GM23338 (cell line): ENCODE data around the gene SEMA4C. TPM values are rescaled to one million over a fixed set of nuclear protein-coding genes. Genes with fewer than 3 reads are reported as not detected.

Experiments used
- ATAC-seq: fragments of 200-7000 bp; cut with Tn5 transposase; 3 replicates; pipeline ENCODE4 v1.9.1; 2020
- DNase-seq: peaks from one replicate; pipeline ENCODE4 v3.0.0-alpha.2; 2015; ENCODE audit warnings: low spot score
- H2AFZ ChIP-seq: fragments of 200-600 bp; sonication (generic); 2 replicates; pipeline ENCODE4 v1.8.0; 2016; ENCODE audit warnings: antibody characterized with exemption, mild to moderate bottlenecking, moderate library complexity
- H3F3A ChIP-seq: fragments of 200-600 bp; sonication (generic); replicated peaks from 2 replicates; pipeline ENCODE4 v1.8.0; 2017; ENCODE audit warnings: antibody characterized with exemption, mixed run types, low read depth
- H3K27ac ChIP-seq: fragments of 200-600 bp; sonication (generic); 2 replicates; pipeline ENCODE4 v1.6.1; 2016; ENCODE audit warnings: low read depth
- H3K27me3 ChIP-seq: fragments of 200-600 bp; sonication (generic); 2 replicates; pipeline ENCODE4 v1.8.0; 2016; ENCODE audit warnings: mild to moderate bottlenecking, mixed run types, moderate library complexity; ENCODE audit not compliant: insufficient read depth
- H3K36me3 ChIP-seq: fragments of 200-600 bp; sonication (generic); 2 replicates; pipeline ENCODE4 v1.8.0; 2016; ENCODE audit warnings: mild to moderate bottlenecking; ENCODE audit not compliant: insufficient read depth
- H3K4me1 ChIP-seq: fragments of 200-600 bp; sonication (generic); 2 replicates; pipeline ENCODE4 v1.8.0; 2016; ENCODE audit warnings: mild to moderate bottlenecking, moderate library complexity; ENCODE audit not compliant: insufficient read depth
- H3K4me2 ChIP-seq: fragments of 200-600 bp; sonication (generic); 2 replicates; pipeline ENCODE4 v1.7.1; 2017; ENCODE audit warnings: mixed run types
- H3K4me3 ChIP-seq: fragments of 200-600 bp; sonication (generic); 2 replicates; pipeline ENCODE4 v1.6.1; 2016; ENCODE audit warnings: mixed run types
- H3K79me2 ChIP-seq: fragments of 200-600 bp; sonication (generic); replicated peaks from 2 replicates; pipeline ENCODE4 v1.8.0; 2017; ENCODE audit warnings: mild to moderate bottlenecking; ENCODE audit not compliant: insufficient read depth
- H3K9me2 ChIP-seq: fragments of 200-600 bp; sonication (generic); 2 replicates; pipeline ENCODE4 v1.8.0; 2017; ENCODE audit not compliant: insufficient read depth
- H4K20me1 ChIP-seq: fragments of 200-600 bp; sonication (generic); replicated peaks from 2 replicates; pipeline ENCODE4 v1.8.0; 2017; ENCODE audit warnings: mild to moderate bottlenecking; ENCODE audit not compliant: insufficient read depth
- H3K27ac Mint-ChIP-seq: 2 replicates; pipeline ENCODE4 v1.8.0; 2020; ENCODE audit warnings: inconsistent platforms, mild to moderate bottlenecking, moderate library complexity, mixed read lengths
- H3K27me3 Mint-ChIP-seq: 3 replicates; pipeline ENCODE4 v1.8.0; 2022; ENCODE audit warnings: low read depth, mild to moderate bottlenecking, moderate library complexity, mixed read lengths, inconsistent platforms; ENCODE audit not compliant: insufficient read depth, poor library complexity
- H3K36me3 Mint-ChIP-seq: 3 replicates; pipeline ENCODE4 v1.8.0; 2021; ENCODE audit warnings: low read depth, mild to moderate bottlenecking, inconsistent platforms, moderate library complexity, mixed read lengths
- H3K4me1 Mint-ChIP-seq: 3 replicates; pipeline ENCODE4 v1.8.0; 2020; ENCODE audit warnings: mild to moderate bottlenecking, inconsistent platforms, mixed read lengths
- H3K4me3 Mint-ChIP-seq: 3 replicates; pipeline ENCODE4 v1.8.0; 2021; ENCODE audit warnings: moderate library complexity, mild to moderate bottlenecking, inconsistent platforms, mixed read lengths
- H3K9me3 Mint-ChIP-seq: 3 replicates; pipeline ENCODE4 v1.8.0; 2020; ENCODE audit warnings: moderate library complexity, mild to moderate bottlenecking, inconsistent platforms, mixed read lengths
- CREB1 ChIP-seq: fragments of 250-450 bp; sonication (Bioruptor Pico); IDR thresholded peaks from 2 replicates; pipeline ENCODE4 v1.5.0; 2020; ENCODE audit warnings: low read depth, mild to moderate bottlenecking, moderate library complexity
- EZH2 ChIP-seq: fragments of 200-600 bp; sonication (generic); IDR thresholded peaks from one replicate; pipeline ENCODE4 v1.8.0; 2017; ENCODE audit warnings: antibody characterized with exemption, mild to moderate bottlenecking, low read depth; ENCODE audit not compliant: unreplicated experiment
- EZH2phosphoT487 ChIP-seq: fragments of 200-600 bp; sonication (generic); IDR thresholded peaks from one replicate; pipeline ENCODE4 v1.8.1; 2018; ENCODE audit warnings: antibody characterized with exemption; ENCODE audit not compliant: unreplicated experiment
- NANOG ChIP-seq: IDR thresholded peaks from 2 replicates; pipeline ENCODE4 v1.6.1; 2016; ENCODE audit warnings: antibody characterized with exemption, borderline replicate concordance
- POLR2AphosphoS5 ChIP-seq: IDR thresholded peaks from 2 replicates; pipeline ENCODE4 v1.6.1; 2016; ENCODE audit warnings: antibody characterized with exemption, low read depth
- STAT1 ChIP-seq: IDR thresholded peaks from one replicate; pipeline ENCODE4 v1.6.1; 2016; ENCODE audit warnings: antibody characterized with exemption; ENCODE audit not compliant: unreplicated experiment
- ZNF114 ChIP-seq: fragments of 250-450 bp; sonication (Bioruptor Pico); IDR thresholded peaks from 2 replicates; pipeline ENCODE4 v1.5.0; 2020; ENCODE audit warnings: mild to moderate bottlenecking, moderate library complexity
- ZNF331 ChIP-seq: fragments of 250-450 bp; sonication (Bioruptor Pico); IDR thresholded peaks from 2 replicates; pipeline ENCODE4 v1.5.0; 2020; ENCODE audit warnings: low read depth, mild to moderate bottlenecking, moderate library complexity
- polyA plus RNA-seq: library from polyadenylated mRNA; unstranded; fragments of >200 nt; fragmentation: Nextera tagmentation; extraction: Ambion mirVana; gene quantifications from 2 replicates; pipeline ENCODE4 v1.2.1, GENCODE V29; 2016
- total RNA-seq: library from RNA; depleted of rRNA; stranded (reverse); fragments of >200 nt; shearing (Covaris generic); gene quantifications from 2 replicates; pipeline ENCODE4 v1.2.3, GENCODE V29; 2014
- TF ChIP-seq, protein P1 (sequence below): IDR thresholded peaks from 2 replicates; pipeline ENCODE4 v1.6.1; 2016; ENCODE audit warnings: antibody characterized with exemption
- TF ChIP-seq, protein P2 (sequence below): IDR thresholded peaks from one replicate; pipeline ENCODE4 v1.6.1; 2018; ENCODE audit warnings: antibody characterized with exemption; ENCODE audit not compliant: unreplicated experiment
- TF ChIP-seq, protein P3 (sequence below), 2 experiments: fragments of 200-600 bp in 1 of 2; sonication (generic) in 1 of 2; conservative IDR thresholded peaks; 2 replicates each; pipeline versions ENCODE4 v1.5.1 to v1.6.1; 2016 to 2017; ENCODE audit warnings: antibody characterized with exemption in 2 of 2, low read depth in 2 of 2, mild to moderate bottlenecking in 2 of 2, moderate library complexity in 1 of 2

Gene SEMA4C
- total and polyA plus RNA-seq, 2 experiments from 2014 or later = 16.8 to 80.7 TPM

DNA sequence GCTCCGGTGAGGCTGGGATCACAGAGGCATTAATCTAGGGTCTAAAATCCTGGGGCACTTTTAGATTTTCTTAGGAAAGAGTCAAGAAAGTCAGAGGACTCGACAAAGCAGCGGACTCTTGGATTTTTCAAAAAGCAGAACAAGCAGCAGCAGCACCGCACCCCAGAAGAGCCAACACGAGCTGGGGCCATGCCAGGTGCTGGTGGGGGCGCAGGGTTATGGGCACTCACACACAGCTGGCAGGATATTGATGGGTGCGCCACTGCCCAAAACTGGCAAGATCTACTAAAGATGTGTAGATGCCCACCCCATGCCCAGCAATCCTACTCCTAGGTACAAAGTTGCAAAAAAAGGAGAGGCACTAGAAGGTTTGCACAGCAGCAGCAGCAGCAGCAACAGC is 33.9 kb upstream of the SEMA4C start:
- Mint-ChIP-seq H3K36me3 (no peaks in the 10 kb centered on the region), H3K4me3 (no peak overlapping the region), H3K27ac (no peak overlapping the region), H3K9me3 (no peaks in the 10 kb centered on the region), H3K27me3 (peaks cover 16% of the 10 kb centered on the region), H3K4me1 (peaks cover 17% of the 10 kb centered on the region)
- H3K9me2 ChIP-seq = no peaks in the 10 kb centered on the region
- H3K4me1 ChIP-seq = peaks cover 12% of the 10 kb centered on the region
- H3K27me3 ChIP-seq = no peaks in the 10 kb centered on the region
- ATAC-seq (no peak), DNase-seq (no peak)
- no peak overlapping the region for H3K4me3 ChIP-seq
- no peaks in the 10 kb centered on the region for H4K20me1 ChIP-seq
- H3K27ac ChIP-seq = no peak overlapping the region
- no peaks in the 10 kb centered on the region for H3K36me3 ChIP-seq
- no peaks in the 10 kb centered on the region for H3K79me2 ChIP-seq
- TF ChIP-seq, protein P1, sequence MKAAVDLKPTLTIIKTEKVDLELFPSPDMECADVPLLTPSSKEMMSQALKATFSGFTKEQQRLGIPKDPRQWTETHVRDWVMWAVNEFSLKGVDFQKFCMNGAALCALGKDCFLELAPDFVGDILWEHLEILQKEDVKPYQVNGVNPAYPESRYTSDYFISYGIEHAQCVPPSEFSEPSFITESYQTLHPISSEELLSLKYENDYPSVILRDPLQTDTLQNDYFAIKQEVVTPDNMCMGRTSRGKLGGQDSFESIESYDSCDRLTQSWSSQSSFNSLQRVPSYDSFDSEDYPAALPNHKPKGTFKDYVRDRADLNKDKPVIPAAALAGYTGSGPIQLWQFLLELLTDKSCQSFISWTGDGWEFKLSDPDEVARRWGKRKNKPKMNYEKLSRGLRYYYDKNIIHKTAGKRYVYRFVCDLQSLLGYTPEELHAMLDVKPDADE = no peak
- TF ChIP-seq ZNF114 (CRISPR knock-in tag) = no peak
- TF ChIP-seq EZH2phosphoT487 = no peak
- TF ChIP-seq STAT1 = no peak
- no peak for TF ChIP-seq EZH2
- TF ChIP-seq POLR2AphosphoS5 = no peak
- TF ChIP-seq, protein P2, sequence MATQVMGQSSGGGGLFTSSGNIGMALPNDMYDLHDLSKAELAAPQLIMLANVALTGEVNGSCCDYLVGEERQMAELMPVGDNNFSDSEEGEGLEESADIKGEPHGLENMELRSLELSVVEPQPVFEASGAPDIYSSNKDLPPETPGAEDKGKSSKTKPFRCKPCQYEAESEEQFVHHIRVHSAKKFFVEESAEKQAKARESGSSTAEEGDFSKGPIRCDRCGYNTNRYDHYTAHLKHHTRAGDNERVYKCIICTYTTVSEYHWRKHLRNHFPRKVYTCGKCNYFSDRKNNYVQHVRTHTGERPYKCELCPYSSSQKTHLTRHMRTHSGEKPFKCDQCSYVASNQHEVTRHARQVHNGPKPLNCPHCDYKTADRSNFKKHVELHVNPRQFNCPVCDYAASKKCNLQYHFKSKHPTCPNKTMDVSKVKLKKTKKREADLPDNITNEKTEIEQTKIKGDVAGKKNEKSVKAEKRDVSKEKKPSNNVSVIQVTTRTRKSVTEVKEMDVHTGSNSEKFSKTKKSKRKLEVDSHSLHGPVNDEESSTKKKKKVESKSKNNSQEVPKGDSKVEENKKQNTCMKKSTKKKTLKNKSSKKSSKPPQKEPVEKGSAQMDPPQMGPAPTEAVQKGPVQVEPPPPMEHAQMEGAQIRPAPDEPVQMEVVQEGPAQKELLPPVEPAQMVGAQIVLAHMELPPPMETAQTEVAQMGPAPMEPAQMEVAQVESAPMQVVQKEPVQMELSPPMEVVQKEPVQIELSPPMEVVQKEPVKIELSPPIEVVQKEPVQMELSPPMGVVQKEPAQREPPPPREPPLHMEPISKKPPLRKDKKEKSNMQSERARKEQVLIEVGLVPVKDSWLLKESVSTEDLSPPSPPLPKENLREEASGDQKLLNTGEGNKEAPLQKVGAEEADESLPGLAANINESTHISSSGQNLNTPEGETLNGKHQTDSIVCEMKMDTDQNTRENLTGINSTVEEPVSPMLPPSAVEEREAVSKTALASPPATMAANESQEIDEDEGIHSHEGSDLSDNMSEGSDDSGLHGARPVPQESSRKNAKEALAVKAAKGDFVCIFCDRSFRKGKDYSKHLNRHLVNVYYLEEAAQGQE = no peak
- TF ChIP-seq CREB1 = no peak
- no peak overlapping the region for H3K4me2 ChIP-seq
- H2AFZ ChIP-seq = peak overlapping the region; percentile 78
- H3F3A ChIP-seq = no peaks in the 10 kb centered on the region

DNA sequence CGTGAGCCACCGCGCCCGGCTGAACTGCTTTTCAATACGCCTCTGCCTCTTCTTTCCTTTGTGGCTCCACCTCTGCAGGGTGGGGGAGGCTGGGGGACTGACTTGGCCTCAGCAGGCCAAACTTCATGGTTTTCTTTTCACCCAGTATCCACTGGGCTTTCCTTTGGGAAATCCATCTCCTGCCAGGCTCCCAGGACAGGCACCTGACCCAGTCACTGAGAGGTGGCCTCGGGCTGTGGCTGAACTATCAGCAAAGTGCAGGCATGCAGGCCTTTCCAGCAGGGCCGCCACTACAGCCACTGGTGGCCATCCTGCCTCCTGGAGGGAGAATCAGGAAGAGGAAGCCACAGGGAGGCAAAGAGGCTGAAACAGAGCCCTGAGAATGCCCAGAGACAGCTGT is 33.4 kb upstream of the SEMA4C start:
- Histone ChIP-seq H3K4me2 (no peak overlapping the region), H3K27ac (no peak overlapping the region), H3K4me3 (no peak overlapping the region), H4K20me1 (no peaks in the 10 kb centered on the region), H3K27me3 (no peaks in the 10 kb centered on the region), H3K79me2 (no peaks in the 10 kb centered on the region), H3F3A (no peaks in the 10 kb centered on the region), H3K4me1 (peaks cover 12% of the 10 kb centered on the region), H3K9me2 (no peaks in the 10 kb centered on the region), H2AFZ (peak overlapping the region; percentile 78), H3K36me3 (no peaks in the 10 kb centered on the region)
- no peak for ATAC-seq
- Mint-ChIP-seq H3K9me3 (no peaks in the 10 kb centered on the region), H3K4me1 (peaks cover 17% of the 10 kb centered on the region), H3K36me3 (no peaks in the 10 kb centered on the region), H3K27ac (no peak overlapping the region), H3K4me3 (no peak overlapping the region), H3K27me3 (peaks cover 18% of the 10 kb centered on the region)
- DNase-seq = no peak
- TF ChIP-seq, protein P3, sequence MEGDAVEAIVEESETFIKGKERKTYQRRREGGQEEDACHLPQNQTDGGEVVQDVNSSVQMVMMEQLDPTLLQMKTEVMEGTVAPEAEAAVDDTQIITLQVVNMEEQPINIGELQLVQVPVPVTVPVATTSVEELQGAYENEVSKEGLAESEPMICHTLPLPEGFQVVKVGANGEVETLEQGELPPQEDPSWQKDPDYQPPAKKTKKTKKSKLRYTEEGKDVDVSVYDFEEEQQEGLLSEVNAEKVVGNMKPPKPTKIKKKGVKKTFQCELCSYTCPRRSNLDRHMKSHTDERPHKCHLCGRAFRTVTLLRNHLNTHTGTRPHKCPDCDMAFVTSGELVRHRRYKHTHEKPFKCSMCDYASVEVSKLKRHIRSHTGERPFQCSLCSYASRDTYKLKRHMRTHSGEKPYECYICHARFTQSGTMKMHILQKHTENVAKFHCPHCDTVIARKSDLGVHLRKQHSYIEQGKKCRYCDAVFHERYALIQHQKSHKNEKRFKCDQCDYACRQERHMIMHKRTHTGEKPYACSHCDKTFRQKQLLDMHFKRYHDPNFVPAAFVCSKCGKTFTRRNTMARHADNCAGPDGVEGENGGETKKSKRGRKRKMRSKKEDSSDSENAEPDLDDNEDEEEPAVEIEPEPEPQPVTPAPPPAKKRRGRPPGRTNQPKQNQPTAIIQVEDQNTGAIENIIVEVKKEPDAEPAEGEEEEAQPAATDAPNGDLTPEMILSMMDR (conservative IDR thresholded peaks at IDR 0.05; ENCODE audit: low read depth in 2 of 2) = peak in 1 of 2 experiments; percentile 20; a peak in 2 of 4 replicates
- TF ChIP-seq ZNF331 (CRISPR knock-in tag) (no peak), EZH2 (no peak), NANOG (no peak)
- TF ChIP-seq, protein P2 = no peak
